Umbilical cord (tissue), 2 donors: ENCODE measurements around the gene CD47. TPM values are rescaled to one million over a fixed set of nuclear protein-coding genes. Genes with fewer than 3 reads are reported as not detected.

Experiments used
- DNase-seq: peaks from one replicate; pipeline ENCODE4 v3.0.0-alpha.2; 2015; ENCODE audit warnings: low spot score
- total RNA-seq: library from RNA; depleted of rRNA; stranded (reverse); fragments of >200 nt; gene quantifications from one replicate; pipeline ENCODE4 v1.2.3, GENCODE V29; 2014; ENCODE audit warnings: low replicate concordance; ENCODE audit not compliant: insufficient read depth

Gene CD47
- 50.6 TPM for total RNA-seq

GRCh38 chr3:108090701-108091497 lies at the start of gene CD47:
Gene CD47, minus strand, starts transcription at chr3:108091031. Its CDS starts 123 bp downstream, at chr3:108090908.
- peak; percentile 92 for DNase-seq

DNA sequence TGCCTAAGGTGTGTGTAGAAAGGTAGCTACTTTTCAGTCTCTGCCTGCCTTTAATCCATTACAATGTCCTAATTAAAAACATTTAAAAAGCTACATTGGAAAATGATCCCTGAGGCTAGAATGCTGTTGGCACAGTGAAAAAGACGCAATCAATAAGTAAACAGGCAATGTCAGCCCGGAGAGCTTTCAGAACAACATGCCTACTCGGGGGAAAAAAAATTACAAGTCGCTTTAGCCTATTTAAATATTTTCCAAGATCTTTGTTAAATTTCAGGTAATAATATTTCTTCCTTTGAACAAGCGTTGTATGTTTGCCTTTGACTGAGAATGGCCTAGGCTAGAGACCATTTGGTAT lies 46.6 kb upstream of the CD47 start:
- no peak for DNase-seq

DNA sequence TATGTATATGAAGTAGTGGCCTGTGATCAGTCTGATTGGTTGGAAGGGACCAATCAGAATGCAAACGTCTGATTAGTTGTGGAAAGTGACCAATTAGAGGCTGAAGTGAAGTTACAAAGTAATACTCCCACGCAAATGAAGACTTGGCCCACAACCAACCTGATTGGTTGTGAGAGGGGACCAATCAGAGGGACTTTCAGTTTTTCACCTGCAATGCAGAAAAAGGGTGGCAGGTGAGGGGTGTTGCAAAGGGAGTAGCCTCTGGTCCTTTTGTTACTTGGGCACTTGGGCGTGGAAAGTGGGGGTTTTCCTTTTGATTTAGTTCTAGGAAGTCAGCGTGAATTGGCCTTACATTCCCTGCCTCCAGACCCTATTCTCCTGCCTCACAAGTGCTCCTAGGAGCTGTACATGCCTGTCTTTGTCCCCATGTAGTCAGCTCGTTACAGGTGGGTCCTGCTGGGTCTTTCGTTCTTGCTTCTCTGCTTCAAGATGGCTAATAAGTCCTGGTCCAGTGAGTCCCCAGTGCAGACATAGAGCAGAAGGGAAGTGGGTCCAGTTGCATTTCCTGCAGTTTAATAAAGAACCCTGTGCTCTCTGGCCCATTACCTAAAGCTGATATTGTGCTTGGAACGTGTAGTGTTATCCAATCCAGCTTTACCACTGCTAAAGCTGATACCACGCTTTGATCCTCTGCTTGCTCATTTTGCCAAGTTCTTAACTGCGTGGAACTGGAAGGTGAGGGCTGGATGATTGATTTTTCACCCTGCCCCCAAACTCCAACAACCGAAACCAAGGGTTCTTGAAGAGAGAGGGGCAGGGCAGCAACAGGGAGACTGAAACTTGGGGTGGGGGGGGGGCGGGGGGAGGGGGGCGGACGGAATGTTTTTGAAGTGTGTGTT lies 46.0 kb upstream of the CD47 start:
- DNase-seq, result no peak

DNA sequence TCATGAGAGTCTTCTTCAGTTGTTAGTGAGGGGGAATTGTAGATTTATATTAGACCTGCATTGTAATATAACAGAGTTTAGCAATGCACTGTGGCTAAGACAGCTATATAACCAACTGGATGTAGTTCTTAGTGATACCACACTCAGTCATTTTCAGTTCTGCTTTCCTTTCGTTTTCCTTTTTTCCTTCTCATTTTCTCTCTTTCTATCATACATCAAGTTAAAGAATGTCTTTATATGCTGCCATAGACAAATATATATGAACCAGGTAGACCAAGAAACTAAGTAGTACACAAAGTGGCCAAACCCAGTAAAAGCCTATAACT lies 43.7 kb upstream of the CD47 start:
- no peak for DNase-seq

- DNase-seq, result no peak
These were observed 43.2 kb upstream of the CD47 start for GRCh38 chr3:108133858-108134554.

DNA sequence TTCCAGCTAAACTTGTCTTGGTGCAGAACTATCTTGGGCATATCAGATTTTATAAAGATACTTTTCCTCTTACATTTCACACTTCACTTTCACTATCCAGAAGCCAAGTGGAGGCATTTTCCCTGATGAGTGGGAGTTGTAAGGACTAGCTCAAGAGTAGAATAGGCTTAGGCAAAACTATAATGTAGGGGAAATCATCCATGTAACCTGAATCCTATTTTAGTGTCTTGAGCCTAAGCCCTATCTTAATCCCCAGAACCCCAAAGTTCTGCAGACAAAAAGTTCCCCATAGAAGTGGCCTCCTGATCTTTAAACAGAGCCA lies 42.2 kb upstream of the CD47 start:
- DNase-seq, result no peak

DNA sequence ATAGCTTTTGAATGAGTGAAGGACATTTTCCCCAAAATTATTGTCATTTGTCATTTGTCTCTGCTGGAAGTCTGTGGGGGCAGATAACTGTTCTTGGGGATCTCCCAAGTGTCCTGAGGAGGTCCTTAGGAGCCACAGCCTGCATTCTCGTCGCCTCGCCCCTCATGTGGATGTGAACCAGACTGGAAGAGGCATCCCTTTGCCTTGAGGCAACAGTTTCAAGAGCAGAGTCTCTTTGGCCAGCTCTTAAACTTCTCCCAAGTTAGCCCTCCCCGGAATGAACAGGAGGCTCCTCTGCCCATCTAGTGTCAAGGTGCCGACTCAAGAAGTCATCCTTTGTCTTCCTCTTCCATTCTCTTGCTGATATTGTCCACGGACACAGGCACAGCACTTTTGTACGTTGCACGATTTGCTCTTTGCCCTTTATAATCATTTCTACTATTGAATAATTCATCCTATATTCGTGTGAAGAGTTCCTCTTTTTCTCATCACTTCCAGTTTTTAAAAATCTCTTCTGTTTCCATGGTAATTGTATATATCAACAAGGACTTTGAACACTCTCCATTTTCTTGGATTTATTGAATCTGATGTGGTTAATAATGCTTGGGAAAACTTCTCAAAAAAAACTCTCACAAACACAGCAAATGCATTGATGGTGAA lies 40.8 kb upstream of the CD47 start:
- no peak for DNase-seq

GRCh38 chr3:108130701-108131474 lies 40.1 kb upstream of the CD47 start:
- no peak for DNase-seq

DNA sequence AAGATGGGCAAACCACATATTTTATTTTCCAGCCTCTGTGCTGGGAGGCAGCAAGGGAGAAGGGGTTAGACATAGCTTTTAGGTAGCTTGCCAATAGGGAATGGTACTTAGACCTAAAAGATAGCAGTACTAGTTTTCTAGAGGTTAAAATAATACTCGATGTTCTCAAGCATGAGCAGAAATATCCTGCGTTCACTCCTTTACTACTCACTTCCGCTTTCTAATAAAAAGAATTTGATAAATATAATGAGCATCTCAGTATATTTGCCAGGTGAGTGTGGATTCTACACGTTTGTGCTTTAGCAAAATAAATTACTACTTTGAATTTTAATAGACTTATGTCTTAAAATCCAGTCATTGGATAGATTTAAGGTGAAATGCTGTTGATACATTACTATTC lies 39.4 kb upstream of the CD47 start:
- DNase-seq, result no peak

DNA sequence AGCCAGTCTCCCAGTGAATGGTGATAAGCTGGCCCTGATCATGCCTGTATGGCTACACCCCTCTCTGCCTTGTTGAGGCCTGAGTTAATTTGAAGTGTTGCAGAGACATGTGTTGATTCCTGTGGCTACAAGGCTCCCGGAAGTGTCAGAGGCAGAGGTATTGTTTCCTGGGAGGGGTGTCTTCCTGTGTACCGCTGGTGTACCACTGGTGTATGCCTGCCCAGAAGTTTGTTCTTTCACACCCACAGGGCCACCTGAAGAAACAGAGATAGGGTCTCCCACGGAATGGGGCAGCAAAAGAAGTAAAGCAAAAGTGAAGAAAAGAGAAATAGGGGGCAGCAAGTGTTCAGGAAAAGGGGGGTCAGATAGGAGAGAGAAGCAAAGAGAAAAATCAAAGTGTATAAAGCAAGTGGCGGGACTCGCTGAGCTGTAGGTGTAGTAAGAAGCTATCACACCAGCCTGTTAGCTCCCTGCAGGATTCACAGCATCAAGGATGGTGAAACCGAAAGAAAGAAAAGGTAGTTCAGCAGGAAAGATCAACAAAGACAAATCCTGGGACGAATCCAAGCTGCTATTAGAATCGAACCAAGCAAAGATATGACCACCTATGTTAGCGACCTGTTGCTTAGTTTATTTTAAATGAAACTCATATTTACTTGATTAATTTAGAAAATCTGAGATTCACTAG lies 36.6 kb upstream of the CD47 start:
- DNase-seq, result no peak

- DNase-seq, result no peak
These were observed 35.5 kb upstream of the CD47 start for GRCh38 chr3:108126348-108126747.

DNA sequence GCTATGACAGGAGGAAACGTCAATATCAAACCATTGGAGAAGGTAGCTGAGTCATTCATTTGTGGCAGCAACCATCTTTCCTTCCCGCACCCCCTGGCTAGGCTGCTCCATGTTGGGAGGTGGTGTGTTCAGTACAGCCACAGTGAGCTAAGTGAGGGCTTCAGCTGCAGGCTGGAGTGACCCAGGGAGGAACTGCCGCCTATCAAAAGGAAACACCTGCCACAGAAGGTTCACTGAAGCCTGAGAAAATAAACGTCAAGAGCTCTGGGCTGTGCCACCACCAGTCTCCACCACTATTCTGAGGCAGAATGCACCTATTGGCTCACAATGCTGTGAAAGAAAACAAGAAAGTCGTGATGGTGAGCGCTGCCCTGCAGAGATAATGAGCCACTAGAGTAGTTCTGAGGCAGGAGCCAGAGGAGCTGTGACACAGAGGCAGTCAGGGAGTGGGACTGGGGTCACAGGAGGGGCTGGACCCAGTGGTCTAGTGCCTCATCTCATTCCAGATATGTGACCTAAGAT lies 34.8 kb upstream of the CD47 start:
- DNase-seq, result peak; percentile 32

GRCh38 chr3:108125153-108125543 lies 34.3 kb upstream of the CD47 start:
- DNase-seq, result no peak

- no peak for DNase-seq
These were observed 33.7 kb upstream of the CD47 start for GRCh38 chr3:108124337-108125152.

GRCh38 chr3:108123326-108123725 lies 32.5 kb upstream of the CD47 start:
- no peak for DNase-seq

DNA sequence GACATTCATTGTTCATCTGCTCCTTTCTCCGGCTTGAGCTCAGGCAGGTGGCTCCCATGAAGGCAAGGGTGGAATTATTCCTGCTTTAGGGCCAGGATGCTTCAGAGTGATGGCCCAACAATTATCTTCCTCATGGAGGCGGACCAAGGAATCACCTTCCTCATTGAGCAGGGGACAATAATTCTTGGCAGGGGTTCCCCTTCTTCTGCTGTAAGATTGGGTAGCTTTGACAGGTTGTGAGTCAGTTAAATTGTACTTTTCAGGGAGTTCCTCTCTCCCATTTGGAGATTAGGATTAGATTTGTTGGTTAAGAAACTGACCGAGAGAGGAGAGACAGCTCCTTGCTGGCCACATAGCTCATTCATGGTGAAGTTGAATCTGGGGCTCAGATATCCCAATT lies 31.4 kb upstream of the CD47 start:
- no peak for DNase-seq

DNA sequence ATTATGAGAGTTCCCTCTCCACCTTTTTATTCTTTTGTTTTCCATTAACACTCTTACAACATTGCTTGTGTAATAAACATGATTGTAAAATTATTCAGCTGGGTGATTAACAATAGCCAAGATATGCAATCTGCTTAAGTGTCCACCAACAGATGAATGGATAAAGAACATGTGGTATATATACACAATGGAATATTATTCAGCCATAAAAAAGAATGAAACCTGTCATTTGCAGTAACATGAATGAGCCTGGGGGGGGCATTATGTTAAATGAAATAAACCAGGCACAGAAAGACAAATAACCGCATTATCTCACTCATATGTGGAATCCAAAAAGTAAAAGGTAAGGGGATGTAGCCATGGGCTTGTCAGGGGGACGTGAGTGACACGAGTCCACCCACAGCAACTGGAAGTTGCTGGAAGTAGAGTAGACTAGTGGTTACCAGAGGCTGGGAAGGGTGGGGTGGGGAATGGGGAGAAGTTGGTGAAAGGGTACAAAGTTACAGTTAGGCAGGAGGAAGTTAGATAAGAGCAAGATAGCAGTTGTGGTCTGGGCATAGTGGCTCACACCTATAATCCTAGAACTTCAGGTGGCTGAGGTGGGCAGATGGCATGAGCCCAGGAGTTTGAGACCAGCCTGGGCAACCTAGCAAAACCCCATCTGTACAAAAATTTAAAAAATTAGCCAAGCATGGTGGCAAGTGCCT lies 28.7 kb upstream of the CD47 start:
- DNase-seq, result no peak

GRCh38 chr3:108118038-108118768 lies 27.4 kb upstream of the CD47 start:
- DNase-seq, result no peak
